Measurements from ENCODE around the gene TMEM244.
"Not testable (repeated sequence)": the region's sequence is repeated elsewhere in the genome, so short reads cannot be mapped to it uniquely, and the experiment has no call there.

The TMEM244 gene, protein sequence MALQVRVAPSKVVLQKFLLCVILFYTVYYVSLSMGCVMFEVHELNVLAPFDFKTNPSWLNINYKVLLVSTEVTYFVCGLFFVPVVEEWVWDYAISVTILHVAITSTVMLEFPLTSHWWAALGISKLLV

DNA sequence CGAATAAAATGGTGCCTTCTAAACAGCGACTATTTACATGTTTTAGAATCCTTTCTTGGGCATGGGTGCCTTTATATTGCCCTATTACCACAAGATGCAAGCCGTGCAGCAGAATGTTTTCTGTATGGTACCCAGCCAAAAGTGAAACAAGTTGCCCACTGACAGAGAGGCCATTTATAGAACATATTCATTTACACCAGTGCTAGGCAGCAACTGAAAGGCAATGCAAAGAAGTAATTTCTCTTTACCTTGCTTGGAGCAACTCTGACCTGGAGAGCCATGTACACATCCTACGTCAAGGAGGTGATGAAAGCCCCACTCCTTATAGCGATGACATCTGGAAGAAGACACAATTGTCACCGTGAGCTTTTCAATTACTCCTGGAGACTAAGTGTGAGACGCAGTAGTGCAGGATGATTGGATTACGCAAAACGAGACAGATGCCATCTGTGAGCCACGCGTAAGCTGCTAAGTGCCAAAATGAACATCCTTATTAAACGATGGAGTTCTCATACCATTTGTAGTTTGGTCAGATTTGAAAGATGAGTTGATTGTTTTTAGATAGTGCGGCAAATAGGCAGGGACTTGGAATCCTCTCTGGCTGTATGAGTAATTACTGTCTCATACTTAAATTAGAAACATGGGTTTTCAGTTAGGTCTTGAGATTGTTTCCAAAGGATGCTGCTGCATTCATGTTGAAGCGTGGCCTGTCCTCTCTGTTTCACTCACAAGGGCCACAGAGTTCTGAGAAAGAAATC is at the start of gene TMEM244:
Gene TMEM244 (minus strand): TSS at position 408 of the 758 bp plus-strand sequence. CDS start 127 bp downstream, at position 281.
- no peak for DNase-seq

DNA sequence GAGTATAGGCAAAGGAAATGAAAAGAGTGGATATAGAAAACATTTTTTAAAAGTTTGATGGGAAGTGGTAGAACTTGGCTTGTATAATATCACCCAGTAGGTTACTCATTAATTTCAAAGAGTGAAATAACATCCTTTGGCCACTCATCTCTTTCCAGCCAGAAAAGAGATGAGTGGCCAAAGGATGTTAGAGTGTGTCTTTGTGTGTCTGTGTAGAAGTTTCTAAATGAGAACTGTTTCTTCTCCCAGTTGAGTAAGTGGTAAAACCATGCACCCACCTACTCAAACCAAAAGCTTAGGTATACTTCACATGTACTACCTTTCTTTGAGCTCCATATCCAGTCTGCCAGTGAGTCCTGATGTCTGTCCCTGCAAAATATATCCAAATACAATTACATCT is 47.7 kb upstream of the TMEM244 start:
- DNase-seq, result no peak

DNA sequence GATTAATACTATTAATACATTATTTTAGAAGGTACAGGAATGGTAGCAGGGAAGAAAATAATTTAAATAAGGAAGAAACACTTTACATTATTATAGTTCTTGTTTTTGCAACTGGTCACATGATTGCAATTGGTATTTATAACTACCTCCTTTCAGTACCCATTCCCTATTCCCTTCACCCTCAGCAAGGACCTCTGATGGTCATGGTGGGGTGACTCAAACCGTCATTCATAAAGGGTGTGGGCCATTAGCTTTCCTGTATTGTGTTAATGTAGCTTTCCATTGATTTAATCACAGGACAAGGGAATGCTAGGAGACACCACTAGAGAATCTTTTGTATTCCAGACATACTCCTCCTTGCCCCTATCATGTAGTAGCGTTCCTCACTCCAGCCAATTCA is 47.2 kb upstream of the TMEM244 start:
- DNase-seq, result no peak

DNA sequence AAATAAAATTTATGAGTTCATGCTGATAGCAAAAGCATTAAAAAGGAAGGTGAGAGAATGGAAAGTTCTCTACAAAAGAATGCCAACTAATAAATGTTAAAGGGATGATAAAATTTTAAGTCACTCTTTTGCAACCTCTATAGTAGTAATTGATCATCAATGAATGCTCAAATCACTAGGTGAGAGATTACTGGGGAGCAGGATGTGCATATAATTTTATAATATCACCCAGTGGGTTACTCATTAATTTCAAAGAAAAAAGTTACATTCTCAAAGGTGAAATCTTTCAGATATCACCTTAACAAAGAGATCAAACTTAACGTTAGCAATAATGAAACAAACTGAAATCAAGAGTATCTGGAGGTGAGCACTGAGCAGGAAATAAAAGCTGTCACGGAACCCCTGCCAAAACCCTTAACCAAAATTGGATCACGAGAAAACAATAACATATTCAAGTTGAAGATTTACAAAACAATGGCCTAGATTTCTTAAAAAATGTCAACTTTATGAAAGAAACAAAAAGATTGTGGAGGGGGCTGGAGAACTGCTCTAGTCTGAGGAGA is 45.5 kb upstream of the TMEM244 start:
- no peak for DNase-seq

DNA sequence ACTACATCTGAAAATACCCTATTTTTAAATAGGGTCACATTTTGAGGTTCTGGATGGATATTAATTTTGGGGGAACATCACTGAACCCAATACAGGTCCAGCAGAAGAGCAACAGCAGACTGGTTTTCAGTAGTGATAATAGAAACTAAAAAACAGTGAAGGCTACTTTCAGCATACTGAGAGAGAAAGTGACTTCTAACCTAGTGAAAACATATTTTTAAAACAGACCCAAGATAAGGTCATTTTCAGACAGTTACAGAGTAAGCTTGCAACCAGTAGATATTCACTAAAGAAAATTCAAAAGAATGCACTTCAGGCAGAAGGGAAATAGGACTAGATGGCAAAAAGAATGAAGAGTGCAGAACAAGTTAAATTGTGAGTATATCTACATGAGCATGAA is 42.0 kb upstream of the TMEM244 start:
- DNase-seq, result no peak

DNA sequence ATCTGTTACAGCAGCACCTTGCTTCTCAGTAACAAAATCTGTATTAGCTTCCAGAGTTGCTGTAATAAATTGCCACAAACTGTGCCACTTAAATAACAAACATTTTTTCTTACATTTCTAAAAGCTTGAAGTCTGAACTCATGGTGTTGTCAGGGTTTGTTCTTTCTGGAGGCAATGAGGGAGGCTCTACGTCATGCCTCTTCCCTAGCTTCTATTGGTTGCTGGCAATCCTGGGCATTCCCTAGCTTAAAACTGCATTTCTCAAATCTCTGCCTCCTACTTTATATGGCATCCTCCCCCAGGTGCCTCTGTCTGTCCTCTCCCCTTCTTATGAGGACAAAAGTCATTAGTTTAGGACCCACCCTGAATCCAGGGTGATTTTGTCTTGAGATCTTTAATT is 41.6 kb upstream of the TMEM244 start:
- DNase-seq, result no peak

DNA sequence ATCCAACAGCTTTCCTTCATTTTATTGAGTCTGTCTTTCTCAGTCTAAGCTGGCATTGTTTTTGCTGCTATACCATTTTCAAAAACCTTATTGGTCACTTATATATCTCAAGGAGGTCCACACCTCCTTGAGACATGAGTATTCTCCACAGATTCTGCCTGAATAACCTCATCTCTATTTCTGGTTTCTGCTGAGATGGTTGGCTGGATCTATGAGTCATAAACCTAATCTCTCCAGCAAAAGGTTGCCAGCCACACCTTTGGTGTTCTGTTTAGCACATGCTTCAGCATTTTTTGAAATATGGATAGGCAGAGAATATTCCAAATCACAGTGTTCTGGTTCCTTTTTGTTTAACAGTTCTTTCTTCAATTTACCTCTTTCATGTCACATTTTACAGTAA is 40.8 kb upstream of the TMEM244 start:
- no peak for DNase-seq

DNA sequence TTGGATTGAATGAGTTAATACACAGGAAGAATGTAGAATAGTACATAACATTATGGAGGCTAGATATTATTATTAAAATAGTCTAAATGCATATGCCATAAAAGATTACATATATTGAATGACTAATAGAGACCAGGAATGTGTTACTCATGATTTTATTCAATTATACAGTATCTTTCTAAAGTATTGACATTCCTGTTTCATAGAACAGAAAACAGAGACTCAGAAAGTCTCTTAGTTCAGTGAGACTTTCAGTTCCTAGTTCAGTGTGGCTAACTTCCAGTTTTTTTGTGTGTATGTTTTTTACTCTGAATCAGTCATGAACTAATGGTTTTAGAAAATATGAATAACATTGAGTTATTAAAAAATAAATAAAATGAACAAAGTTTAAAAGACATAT is 34.6 kb upstream of the TMEM244 start:
- DNase-seq, result no peak

DNA sequence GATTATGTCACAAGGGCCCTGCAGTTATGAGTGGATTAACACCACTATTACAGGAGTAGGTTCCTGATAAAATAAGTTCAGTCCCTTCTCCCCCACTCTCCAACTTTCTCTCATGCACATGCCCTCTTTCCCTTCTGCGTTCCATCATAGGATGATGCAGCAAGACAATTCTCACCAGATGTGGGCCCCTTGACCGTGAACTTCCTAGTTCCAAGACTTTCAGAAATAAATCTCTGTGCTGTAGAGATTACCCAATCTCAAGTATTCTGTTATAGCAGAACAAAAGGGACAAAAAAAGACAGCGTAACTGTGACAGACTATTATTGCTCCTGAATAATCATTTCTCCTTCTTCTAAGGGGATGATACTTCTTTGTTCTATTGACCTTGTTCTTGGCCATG is 33.8 kb upstream of the TMEM244 start:
- DNase-seq, result no peak

DNA sequence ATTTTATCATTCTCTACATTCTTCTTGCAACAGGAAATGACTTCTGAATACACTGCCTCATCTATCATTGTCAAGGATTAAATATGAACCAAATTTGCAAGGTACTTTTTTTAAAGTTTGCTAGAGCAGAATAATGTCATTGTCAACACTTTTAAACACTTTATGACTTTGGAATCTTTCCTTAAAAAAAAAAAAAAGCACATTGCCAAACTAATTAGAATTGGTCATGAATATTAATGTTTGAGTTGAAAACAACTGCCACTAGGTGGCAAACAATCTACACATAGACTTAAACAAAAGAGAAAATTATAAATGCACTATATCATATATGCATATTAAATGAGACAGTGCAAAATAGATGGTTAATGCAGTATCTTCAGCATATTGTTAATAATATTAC is 32.5 kb upstream of the TMEM244 start:
- no peak for DNase-seq

DNA sequence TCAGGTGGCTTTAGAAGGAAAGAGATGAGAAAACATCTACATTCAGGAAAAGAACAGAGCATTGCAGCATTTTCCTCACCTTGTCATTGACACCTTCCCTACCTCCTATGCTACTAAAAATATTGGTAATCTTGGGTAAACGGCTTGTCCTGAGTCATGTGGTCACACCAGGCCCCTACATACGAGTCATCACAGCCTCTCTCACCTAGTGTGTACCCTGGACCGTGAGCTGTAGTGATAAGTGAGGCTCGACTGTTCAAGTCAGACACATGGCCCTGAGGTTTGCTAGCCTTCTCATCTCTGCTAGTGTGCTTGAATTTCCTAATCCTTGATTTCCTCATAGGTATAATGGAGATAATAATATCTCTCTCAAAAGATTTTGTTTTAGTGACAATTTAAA is 29.6 kb upstream of the TMEM244 start:
- DNase-seq, result no peak

DNA sequence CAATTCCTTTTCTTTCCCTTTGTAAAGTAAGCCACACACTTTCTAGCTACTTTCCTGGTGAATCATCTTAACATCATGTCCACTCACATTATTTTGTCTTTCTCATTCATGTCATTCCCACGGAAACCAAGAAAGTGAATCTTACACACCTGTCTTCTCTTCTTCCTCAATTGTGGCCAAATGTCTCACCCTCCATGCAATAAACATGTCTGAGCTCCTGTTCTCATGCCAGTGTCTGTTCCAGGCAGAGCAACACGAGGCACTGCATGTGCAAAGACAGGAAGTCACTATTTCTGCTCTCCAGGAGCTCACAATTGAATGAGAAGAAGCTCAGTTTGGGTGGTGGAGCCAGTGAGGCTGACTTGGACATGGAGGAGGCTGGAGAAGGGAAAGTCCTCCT is 29.0 kb upstream of the TMEM244 start:
- DNase-seq, result no peak

DNA sequence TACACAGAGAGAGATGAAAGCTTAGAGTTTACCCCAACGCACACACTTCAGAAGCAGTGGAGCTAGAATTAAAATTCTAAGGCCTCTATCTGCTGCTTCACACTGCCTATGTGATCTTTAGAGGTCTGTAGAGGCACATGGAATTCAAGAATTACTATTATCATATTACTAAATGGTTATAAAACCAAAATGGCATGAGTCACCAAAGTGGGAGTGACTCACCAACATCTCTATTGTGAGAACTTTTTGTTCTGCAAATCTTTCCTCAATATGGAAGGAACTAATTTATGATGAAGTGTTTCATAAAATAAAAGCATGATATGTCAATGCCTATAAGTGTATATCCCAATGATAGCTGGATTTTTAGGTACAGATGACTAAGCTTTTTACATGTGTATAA is 28.5 kb upstream of the TMEM244 start:
- no peak for DNase-seq

DNA sequence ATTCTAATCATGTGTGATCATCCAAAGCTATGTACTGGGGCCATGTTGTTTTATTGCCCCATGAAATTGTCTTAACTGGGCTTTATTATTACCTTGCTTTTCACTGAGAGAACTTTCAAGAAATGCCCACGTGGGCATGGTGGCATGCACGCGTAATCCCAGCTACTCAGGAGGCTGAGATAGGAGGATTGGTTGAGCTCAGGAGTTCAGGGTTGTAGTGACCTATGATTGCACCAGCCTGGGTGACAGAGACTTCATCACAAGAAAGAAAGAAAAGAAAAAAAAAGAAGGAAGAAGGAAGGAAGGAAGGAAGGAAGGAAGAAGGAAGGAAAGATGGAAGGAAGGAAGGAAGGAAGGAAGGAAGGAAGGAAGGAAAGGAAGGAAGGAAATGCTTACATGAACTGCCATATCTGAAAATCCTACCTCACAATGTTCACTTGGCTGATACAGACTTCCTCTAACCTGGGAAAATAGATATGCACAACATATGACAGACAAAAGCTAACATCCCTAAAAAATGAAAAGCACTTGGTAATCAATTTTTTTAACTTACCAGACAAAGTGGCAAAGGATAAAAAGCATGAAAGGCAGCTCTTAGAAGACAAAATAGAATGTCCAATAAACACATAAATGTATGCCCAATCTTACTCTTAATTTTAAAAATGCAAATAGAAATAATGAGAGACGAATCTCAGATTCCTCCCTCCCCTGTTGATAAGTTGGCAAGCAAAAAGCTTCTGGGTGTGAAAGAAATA is 25.5 kb upstream of the TMEM244 start:
- no peak for DNase-seq

DNA sequence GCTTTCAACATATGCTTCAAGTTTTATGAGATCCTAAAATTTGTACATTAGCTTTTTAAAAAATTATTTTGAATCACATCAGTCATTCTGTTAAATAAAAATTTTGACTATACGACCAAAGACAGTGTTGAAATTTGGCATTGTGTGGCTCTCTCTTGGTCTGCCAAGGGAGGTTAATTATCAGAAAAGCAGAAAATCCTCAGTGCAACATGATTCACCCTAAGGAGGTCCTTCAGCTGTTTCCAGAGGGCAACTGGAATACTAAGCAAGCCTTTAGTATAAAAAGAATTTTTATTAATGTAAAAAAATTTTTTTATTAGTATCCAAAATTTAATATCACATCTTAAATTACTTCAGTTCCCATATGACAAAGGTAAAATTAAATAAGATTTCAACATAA is 23.1 kb upstream of the TMEM244 start:
- no peak for DNase-seq

DNA sequence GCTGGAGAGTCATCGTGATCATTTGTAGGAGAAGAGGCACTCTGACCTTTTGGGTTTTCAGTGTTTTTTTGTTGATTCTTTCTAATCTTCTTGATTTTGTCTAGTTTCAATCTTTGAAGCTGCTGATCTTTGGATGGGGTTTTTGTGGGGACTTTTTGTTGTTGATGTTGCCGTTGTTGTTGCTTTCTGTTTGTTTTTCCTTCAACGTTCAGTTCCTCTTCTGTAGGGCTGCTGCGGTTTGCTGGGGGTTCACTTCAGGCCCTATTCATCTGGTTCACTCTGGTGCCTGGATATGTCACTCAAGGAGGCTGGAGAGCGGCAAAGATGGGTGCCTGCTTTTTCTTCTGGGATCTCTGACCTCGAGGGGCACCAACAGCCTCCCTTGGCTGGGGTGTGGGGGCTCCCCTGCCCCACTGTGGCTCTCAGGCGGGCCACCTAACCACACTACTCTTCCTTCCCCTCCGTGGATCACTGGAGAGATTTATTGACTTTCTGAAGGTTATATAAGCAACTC is 21.5 kb upstream of the TMEM244 start:
- DNase-seq, result no peak

DNA sequence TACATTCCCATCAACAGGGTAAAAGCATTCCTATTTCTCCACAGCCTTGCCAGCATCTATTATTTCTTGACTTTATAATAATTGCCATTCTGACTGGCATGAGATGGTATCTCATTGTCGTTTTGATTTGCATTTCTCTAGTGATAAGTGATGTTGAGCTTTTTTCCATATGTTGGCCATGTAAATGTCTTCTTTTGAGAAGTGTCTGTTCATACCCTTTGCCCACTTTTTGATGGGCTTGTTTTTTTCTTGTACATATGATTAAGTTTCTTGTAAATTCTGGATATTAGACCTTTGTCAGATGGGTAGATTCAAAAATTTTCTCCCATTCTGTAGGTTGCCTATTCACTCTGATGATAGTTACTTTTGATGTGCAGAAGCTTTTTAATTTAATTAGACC is 16.8 kb upstream of the TMEM244 start:
- not testable (repeated sequence) for DNase-seq

DNA sequence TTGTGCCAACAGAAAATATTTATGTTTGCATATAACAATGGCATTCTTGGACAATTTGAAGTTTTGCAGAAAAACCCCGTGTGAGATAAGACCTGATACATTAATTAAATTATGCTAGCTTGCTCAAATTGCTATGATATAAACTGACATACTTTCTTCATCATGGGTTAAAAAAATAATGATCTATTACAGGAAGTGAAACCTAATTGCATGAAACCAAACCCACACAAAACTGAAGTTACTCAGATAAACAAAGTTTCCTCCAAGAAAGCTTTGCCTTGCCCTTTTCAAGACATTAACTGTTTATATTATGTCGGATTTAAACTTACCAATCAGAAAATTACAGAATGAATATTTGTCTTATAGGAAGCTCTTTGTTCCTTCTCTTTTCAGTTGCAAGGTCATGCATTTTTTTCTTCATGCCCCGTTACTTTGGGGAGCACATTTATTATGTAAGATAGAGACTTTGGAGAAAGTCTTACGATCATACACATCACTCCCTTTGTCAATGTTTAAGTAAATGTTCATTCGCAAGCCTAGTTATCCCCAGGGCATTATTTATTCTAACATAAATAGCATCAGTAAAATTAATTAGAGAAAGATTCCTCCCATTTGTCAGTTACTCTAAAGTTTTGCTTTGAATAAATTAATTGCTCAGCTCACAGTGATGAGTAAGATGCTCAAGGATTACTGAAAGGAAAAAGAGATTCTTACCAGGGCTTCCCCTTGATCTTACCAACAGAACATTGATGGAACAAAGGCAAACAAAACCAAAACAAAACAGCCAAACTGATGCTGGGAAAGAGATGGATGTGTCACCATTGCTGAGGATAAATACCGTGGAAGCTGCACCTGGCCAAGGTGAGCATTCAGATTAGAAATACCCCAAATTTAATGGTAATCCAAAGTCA is 14.8 kb upstream of the TMEM244 start:
- DNase-seq, result no peak

DNA sequence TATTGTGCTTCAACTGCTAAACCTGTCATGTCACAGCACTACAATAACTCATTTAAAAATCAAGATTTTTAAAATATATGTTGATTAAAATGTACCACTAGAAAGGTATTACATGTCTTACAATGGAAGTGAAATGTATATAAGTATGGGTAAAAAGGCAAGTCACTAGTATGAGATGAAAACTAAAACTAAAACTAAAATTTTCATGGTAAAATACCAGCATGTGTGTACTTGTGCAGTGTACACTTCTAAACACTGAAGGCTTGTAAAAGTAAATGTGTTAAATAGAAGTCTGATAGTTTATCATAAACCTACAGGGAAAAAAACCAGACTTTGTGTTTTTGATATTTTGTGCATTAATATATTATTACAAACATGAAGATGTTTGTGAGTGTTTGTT is 13.7 kb upstream of the TMEM244 start:
- no peak for DNase-seq

DNA sequence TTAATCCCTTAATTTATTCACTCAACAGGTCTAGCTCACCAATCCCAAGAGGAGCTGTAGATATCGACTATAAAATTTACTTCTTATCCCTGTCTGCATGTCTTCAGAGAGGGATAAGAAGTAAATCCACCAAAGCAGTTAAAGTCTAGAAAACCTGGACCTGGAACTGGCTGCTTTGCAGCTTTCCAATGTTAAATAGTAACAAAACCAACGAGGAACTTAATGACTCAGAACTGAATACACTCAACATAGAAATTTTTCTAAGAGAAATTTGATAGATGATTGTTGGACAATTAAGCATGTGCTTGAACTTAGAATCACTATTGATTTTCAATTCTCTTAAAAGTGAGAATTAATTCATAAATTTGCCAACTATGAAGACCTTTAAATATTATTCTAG is 11.5 kb upstream of the TMEM244 start:
- DNase-seq, result no peak

DNA sequence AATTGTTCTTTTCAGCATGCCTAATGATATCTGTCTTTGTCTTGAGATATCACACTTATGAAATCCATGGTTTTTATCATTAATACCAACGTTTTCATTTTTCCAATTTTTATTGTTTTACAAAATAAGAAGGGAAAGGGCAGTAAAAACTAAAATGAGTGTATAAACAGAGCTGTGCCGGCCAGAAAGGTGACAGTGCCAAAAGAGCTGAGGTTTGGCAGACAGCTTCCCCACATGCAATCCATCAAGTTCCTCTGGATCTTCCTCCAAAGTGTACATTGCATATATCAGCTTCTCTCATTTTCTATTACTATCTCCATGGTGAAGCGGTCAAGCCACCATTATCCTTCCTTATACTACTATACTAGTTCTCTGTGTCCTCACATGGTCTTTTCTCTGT is 10.1 kb upstream of the TMEM244 start:
- no peak for DNase-seq

DNA sequence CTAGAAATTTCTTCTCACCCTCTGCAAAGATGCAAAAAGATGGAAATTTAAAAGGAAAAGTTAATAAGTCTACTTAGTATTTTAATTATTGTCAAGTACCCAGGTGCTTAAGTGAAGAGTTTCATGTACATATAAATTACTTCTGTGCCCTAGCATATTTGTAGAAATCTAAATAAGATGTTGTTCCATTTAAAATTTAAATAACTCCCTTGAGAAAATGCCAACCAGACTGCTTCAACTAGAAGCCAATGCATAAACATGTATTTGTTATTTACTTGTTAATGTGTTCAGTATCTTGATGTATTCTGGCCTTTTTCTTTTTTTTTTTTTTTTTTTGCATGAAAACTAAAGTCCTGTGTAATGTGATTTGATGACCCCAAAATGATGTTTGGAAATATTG is 6.3 kb upstream of the TMEM244 start:
- DNase-seq, result no peak

DNA sequence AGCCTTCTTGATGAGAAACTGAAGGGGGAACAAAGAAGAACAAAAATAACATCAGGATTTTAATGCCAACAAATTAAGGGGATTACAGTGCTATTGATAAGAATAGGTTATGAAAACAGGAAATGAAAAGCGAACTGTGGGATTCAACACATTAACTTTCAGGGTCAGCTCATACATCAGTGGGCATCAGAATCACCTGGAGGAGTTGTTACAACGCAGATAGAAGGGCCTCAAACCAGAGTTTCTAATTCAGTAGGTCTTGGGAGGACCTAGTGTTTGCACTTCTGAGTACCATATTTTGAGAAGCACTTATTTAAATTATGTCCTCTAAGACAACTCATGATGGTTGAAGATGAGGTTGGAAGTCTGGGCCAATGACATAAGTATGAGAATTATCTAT is 5.6 kb upstream of the TMEM244 start:
- no peak for DNase-seq

Measured in NCI-H510A treated with DMSO at 0.1 percent for 48 hours (cell line).